ENCODE results near the gene FHL1.
"Not testable (repeated sequence)": the region's sequence is repeated elsewhere in the genome, so short reads cannot be mapped to it uniquely, and the experiment has no call there.

FHL1 gene

GRCh38 chrX:136146614-136147314 is 569 bp upstream of the FHL1 start:
- DNase-seq (ENCODE audit: low read depth in 2 of 3, low spot score in 2 of 3): no peak

GRCh38 chrX:136147976-136148375 is 643 bp downstream of the FHL1 start:
- no peak for DNase-seq (ENCODE audit: low read depth in 2 of 3, low spot score in 2 of 3)

GRCh38 chrX:136148391-136148790 is 1.1 kb downstream of the FHL1 start:
- DNase-seq (ENCODE audit: low read depth in 2 of 3, low spot score in 2 of 3): no peak

- DNase-seq (ENCODE audit: low read depth in 2 of 3, low spot score in 2 of 3): no peak
Observed at GRCh38 chrX:136154998-136155397, 7.7 kb downstream of the FHL1 start.

- no peak for DNase-seq (ENCODE audit: low read depth in 2 of 3, low spot score in 2 of 3)
Observed at GRCh38 chrX:136156560-136157117, 9.3 kb downstream of the FHL1 start.

- DNase-seq (ENCODE audit: low read depth in 2 of 3, low spot score in 2 of 3): no peak
Observed at GRCh38 chrX:136157187-136157586, 9.9 kb downstream of the FHL1 start.

GRCh38 chrX:136158685-136159084 is 11.4 kb downstream of the FHL1 start:
- no peak for DNase-seq (ENCODE audit: low read depth in 2 of 3, low spot score in 2 of 3)

GRCh38 chrX:136159611-136160025 is 12.3 kb downstream of the FHL1 start:
- no peak for DNase-seq (ENCODE audit: low read depth in 2 of 3, low spot score in 2 of 3)

- no peak for DNase-seq (ENCODE audit: low read depth in 2 of 3, low spot score in 2 of 3)
Observed at GRCh38 chrX:136162827-136163570, 15.7 kb downstream of the FHL1 start.

GRCh38 chrX:136163689-136164088 is 16.4 kb downstream of the FHL1 start:
- DNase-seq (ENCODE audit: low read depth in 2 of 3, low spot score in 2 of 3): no peak

- no peak for DNase-seq (ENCODE audit: low read depth in 2 of 3, low spot score in 2 of 3)
Observed at GRCh38 chrX:136165406-136165805, 18.1 kb downstream of the FHL1 start.

- DNase-seq (ENCODE audit: low read depth in 2 of 3, low spot score in 2 of 3): no peak
Observed at GRCh38 chrX:136166221-136166855, 19.0 kb downstream of the FHL1 start.

- DNase-seq (ENCODE audit: low read depth in 2 of 3, low spot score in 2 of 3): not testable (repeated sequence)
Observed at GRCh38 chrX:136167989-136168388, 20.7 kb downstream of the FHL1 start.

- DNase-seq (ENCODE audit: low read depth in 2 of 3, low spot score in 2 of 3): no peak
Observed at GRCh38 chrX:136168929-136169735, 21.8 kb downstream of the FHL1 start.

GRCh38 chrX:136170139-136170800 is 22.9 kb downstream of the FHL1 start:
- DNase-seq (ENCODE audit: low read depth in 2 of 3, low spot score in 2 of 3): no peak

- DNase-seq (ENCODE audit: low read depth in 2 of 3, low spot score in 2 of 3): no peak
Observed at GRCh38 chrX:136171420-136171819, 24.1 kb downstream of the FHL1 start.

- DNase-seq (ENCODE audit: low read depth in 2 of 3, low spot score in 2 of 3): no peak
Observed at GRCh38 chrX:136176399-136176825, 29.1 kb downstream of the FHL1 start.

GRCh38 chrX:136179133-136179532 is 31.8 kb downstream of the FHL1 start:
- DNase-seq (ENCODE audit: low read depth in 2 of 3, low spot score in 2 of 3): no peak

- DNase-seq (ENCODE audit: low read depth in 2 of 3, low spot score in 2 of 3): no peak
Observed at GRCh38 chrX:136182414-136182813, 35.1 kb downstream of the FHL1 start.

- DNase-seq (ENCODE audit: low read depth in 2 of 3, low spot score in 2 of 3): no peak
Observed at GRCh38 chrX:136183172-136183571, 35.8 kb downstream of the FHL1 start.
